GM18505 (cell line): ENCODE results near the gene PRKAR2A.

Experiments used
- ATAC-seq: cut with Tn5 transposase; IDR thresholded peaks from one replicate; pipeline ENCODE4 v1.9.1; 2021; ENCODE audit not compliant: unreplicated experiment
- POLR2A ChIP-seq: IDR thresholded peaks from 4 replicates; pipeline ENCODE4 v1.6.1; 2011; ENCODE audit warnings: borderline replicate concordance; ENCODE audit not compliant: insufficient read depth, insufficient read length; ENCODE audit errors: extremely low read depth

The PRKAR2A gene

GRCh38 chr3:48847504-48848423 lies at the start of gene PRKAR2A:
TSS of gene PRKAR2A (minus strand) at chr3:48847874. CDS start at chr3:48847596, 278 bp downstream.
- peak; percentile 87 for ATAC-seq
- TF ChIP-seq POLR2A: peak; percentile 88

GRCh38 chr3:48896936-48897335 lies 49.3 kb upstream of the PRKAR2A start:
- ATAC-seq: no peak
- TF ChIP-seq POLR2A: no peak

GRCh38 chr3:48894516-48894915 lies 46.8 kb upstream of the PRKAR2A start:
- no peak for ATAC-seq
- TF ChIP-seq POLR2A: no peak

- TF ChIP-seq POLR2A: no peak
Measured at GRCh38 chr3:48891606-48892005, 43.9 kb upstream of the PRKAR2A start.

GRCh38 chr3:48885753-48886152 lies 38.1 kb upstream of the PRKAR2A start:
- TF ChIP-seq POLR2A: no peak
- no peak for ATAC-seq

More at GRCh38 chr3:48891606-48892005, 43.9 kb upstream of the PRKAR2A start:
- ATAC-seq: no peak

GRCh38 chr3:48881652-48882114 lies 34.0 kb upstream of the PRKAR2A start:
- no peak for ATAC-seq
- no peak for TF ChIP-seq POLR2A

- ATAC-seq: no peak
- no peak for TF ChIP-seq POLR2A
Measured at GRCh38 chr3:48881006-48881405, 33.3 kb upstream of the PRKAR2A start.

GRCh38 chr3:48879994-48880377 lies 32.3 kb upstream of the PRKAR2A start:
- no peak for TF ChIP-seq POLR2A

GRCh38 chr3:48879307-48879993 lies 31.8 kb upstream of the PRKAR2A start:
- TF ChIP-seq POLR2A: no peak
- no peak for ATAC-seq

More at GRCh38 chr3:48879994-48880377, 32.3 kb upstream of the PRKAR2A start:
- ATAC-seq: no peak

GRCh38 chr3:48877671-48878070 lies 30.0 kb upstream of the PRKAR2A start:
- no peak for ATAC-seq
- no peak for TF ChIP-seq POLR2A

- no peak for TF ChIP-seq POLR2A
- ATAC-seq: no peak
Measured at GRCh38 chr3:48863122-48863521, 15.4 kb upstream of the PRKAR2A start.

- TF ChIP-seq POLR2A: no peak
- ATAC-seq: no peak
Measured at GRCh38 chr3:48859206-48859605, 11.5 kb upstream of the PRKAR2A start.

- TF ChIP-seq POLR2A: no peak
Measured at GRCh38 chr3:48858709-48859108, 11.0 kb upstream of the PRKAR2A start.

More at GRCh38 chr3:48858709-48859108, 11.0 kb upstream of the PRKAR2A start:
- ATAC-seq: no peak
